Measurements from ENCODE around the gene UNC13D. TPM values are rescaled to one million over a fixed set of nuclear protein-coding genes. Genes with fewer than 3 reads are reported as not detected.

UNC13D gene
- total RNA-seq, 1 donor from 2014 or later, result 12.8 TPM

Small RNA genes within 50 kb of the gene (microRNA-seq; reads per million reads assigned to microRNA genes)
- gene MIR4738 (ENCODE audit: borderline number of aligned reads), result not detected

Other genes with a start within 250 kb of the UNC13D start
- 0.42 TPM for gene SMIM5, start 211.0 kb downstream of the UNC13D start, total RNA-seq
- 12.7 TPM for gene RECQL5, start 177.2 kb downstream of the UNC13D start, total RNA-seq
- 86.0 TPM for gene SAP30BP, start 177.1 kb downstream of the UNC13D start, total RNA-seq
- gene ITGB4, start 122.9 kb downstream of the UNC13D start, total RNA-seq, result 13.9 TPM
- 26.4 TPM for gene GALK1, start 79.2 kb downstream of the UNC13D start, total RNA-seq
- gene UNK, start 59.6 kb downstream of the UNC13D start, total RNA-seq, result 24.6 TPM
- 125 TPM for gene WBP2, start 10.9 kb upstream of the UNC13D start, total RNA-seq
- gene TRIM47, start 34.2 kb upstream of the UNC13D start, total RNA-seq, result 35.7 TPM
- 20.9 TPM for gene TRIM65, start 52.5 kb upstream of the UNC13D start, total RNA-seq
- gene MRPL38, start 60.5 kb upstream of the UNC13D start, total RNA-seq, result 70.8 TPM
- 5.5 TPM for gene FBF1, start 96.6 kb upstream of the UNC13D start, total RNA-seq
- 148 TPM for gene ACOX1, start 134.8 kb upstream of the UNC13D start, total RNA-seq
- gene TEN1, start 134.8 kb upstream of the UNC13D start, total RNA-seq, result 17.7 TPM
- 4.3 TPM for gene CDK3, start 156.5 kb upstream of the UNC13D start, total RNA-seq
- gene EVPL, start 182.9 kb upstream of the UNC13D start, total RNA-seq, result 0.16 TPM
- gene SRP68, start 228.1 kb upstream of the UNC13D start, total RNA-seq, result 69.1 TPM
- not detected for gene GALR2, start 230.4 kb upstream of the UNC13D start, total RNA-seq
- gene ZACN, start 234.8 kb upstream of the UNC13D start, total RNA-seq, result not detected